GM19351 (cell line): Measurements from ENCODE around the gene IDE.
"Not testable (repeated sequence)": the region's sequence is repeated elsewhere in the genome, so short reads cannot be mapped to it uniquely, and the experiment has no call there.

Experiments
- ATAC-seq: cut with Tn5 transposase; IDR thresholded peaks from one replicate; pipeline ENCODE4 v1.9.1; 2021; ENCODE audit warnings: mild to moderate bottlenecking, moderate library complexity; ENCODE audit not compliant: unreplicated experiment

IDE gene

DNA sequence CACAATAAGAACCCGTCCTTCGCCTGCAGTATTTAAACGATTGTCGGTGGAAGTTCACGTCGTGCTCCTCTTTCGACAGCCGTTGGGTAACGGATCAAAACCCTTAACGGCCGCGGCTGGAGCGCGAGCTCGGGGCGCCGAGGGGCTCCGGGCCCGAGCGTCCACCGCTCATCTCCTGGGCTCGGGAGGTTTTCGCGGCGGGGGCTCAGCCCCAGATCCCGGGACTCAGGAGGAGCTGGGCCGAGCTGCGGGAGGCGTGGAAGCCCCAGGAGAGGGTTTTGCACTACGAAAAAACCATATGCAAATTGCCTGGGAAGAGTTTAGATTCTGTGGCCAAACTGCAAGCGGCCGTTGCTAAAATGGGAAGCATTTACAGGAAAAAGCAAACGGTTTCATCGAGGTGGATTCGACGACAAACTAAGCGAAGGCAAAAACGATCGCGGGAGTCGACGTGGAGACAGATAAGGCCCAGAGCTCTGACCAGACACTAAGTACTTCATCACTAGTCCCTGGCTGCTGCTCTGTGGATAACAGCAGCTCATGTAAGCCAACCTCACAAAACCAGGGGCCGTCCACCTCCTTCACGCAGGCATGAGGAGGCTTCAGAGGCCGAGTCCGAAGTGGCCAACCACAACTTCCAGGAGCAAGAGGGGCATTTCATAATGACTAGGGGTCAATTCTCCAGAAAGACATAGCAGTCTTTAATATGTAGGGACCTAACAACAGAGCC is 153.2 kb downstream of the IDE start:
- ATAC-seq, result no peak

DNA sequence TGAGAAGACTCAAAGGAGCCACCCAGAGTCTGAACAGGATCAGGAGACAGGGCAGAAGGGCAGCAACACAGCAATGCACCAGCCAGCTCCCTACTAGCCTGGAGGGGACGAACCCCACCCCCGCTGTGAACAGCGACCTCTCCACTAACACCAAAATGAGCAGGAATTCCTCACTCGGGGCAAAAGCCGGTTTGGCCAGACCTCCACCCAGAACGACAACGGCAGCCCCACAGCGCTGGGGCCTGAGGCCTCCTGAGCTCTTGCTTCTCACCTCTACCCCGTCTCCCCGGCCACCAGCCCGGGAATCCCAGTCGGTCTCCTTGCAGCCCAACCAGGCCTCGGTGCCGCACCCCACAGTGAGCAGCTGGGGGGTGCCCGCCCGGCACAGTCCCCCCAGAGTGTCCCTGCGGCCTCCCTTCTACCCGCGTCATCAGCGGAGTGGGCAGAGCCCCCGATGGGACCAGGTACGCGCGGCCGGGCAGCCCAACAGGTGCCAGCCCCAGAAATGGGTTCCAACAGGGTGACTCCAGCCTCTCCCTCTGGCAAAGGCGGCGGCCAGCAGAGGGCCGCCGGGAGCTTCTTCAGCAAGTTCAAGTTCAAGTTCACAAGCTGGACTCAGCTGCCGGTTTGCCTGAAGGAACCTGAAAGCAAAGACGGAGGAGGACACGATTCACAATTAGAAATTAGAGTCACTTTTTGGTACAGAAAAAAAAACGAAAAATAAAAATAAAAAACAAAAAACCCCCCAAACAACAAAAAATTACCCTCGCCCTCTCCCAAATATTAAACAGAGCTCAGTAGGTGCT is 153.9 kb downstream of the IDE start:
- ATAC-seq, result no peak

- ATAC-seq, result no peak
These were observed 155.0 kb downstream of the IDE start for GRCh38 chr10:92418891-92419290.

DNA sequence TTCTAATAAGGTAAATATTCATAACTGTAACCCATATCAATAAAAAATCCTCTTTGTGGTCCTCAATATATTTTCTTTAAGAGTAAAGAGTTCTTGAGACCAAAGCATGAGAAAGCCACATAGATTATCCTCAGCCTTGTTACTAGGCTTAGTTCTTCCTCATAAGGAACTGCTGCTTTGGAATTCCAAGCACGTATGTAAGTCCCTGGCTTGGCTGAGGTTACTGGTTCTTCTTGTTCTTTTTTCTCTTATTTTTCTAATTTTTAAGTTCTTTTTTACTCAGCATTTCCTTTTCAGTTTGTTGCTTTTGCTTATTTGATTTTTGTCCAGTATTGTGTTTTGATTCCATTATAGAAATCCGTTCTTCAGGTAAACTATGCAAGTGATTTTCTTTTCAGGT is 155.7 kb downstream of the IDE start:
- no peak for ATAC-seq

GRCh38 chr10:92413519-92413918 is 160.4 kb downstream of the IDE start:
- ATAC-seq, result no peak

DNA sequence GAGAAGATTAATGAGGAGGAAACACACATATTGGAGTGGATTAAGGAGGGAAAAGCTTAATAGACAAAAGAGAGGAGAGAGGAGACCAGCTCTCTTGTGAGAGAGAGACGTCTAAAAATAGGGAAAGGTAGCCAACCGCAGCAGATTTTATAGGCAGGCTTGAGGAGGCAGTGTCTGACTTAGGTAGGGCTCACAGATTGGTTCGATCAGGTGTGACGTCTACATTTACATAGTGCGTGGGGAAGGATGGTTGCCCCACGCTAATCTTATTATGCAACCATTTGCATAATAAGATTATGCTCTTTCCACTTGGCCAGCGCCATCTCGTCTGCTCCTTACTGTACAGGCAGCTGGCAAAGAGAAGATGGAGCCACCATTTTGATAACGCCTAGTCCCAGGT is 160.9 kb downstream of the IDE start:
- ATAC-seq, result no peak

DNA sequence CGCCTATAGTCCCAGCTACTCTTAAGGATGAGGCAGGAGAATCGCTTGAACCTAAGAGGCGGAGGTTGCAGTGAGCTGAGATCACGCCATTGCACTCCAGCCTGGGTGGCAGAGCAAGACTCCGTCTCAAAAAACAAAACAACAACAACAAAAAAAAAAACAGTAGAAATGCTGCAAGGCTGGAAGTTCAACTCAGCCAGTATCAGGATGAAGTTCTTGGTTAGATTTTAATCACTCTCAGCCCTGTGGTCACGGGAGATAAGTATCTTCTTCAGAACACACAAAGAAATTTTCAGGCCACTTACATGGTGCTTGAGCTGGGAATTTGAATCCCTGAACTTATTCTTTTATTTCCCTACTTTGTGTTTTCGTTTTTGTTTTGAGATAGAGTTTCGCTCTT is 162.5 kb downstream of the IDE start:
- no peak for ATAC-seq

DNA sequence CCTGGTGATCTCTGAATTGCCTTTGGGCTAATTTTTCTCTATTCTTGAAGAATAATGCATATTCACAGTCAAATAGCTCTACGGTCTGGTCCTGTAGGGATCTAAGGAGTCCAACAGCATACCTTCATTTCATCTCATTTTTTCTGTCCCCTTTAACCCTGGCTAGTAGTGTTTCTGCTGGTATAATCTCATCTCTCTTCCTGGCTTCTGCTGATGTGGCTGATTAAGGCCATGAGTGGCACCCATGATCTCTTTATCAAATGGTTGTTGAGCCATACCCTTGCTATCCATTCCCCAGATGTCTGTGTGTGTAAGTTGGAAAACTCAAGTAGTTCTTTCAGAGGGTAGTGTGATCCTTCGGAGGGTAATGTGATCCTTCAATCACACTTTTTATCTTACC is 163.4 kb downstream of the IDE start:
- no peak for ATAC-seq

DNA sequence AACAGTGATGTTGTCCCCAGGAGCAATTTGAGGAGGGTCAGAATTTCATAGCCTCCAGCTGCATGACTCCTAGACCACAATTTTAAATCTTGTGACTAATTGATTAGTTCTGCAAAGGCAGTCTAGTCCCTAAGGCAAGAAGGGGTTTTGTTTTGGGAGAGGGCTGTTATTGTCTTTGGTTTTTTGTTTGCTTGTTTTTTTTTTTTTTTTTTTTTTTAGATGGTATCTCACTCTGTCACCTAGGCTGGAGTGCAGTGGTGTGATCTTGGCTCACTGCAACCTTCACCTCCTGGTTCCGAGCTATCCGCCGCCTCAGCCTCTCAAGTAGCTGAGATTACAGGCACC is 165.9 kb downstream of the IDE start:
- ATAC-seq, result no peak

- ATAC-seq, result no peak
These were observed 166.4 kb downstream of the IDE start for GRCh38 chr10:92407305-92408016.

- no peak for ATAC-seq
These were observed 168.4 kb downstream of the IDE start for GRCh38 chr10:92405419-92405924.

- ATAC-seq, result no peak
These were observed 169.1 kb downstream of the IDE start for GRCh38 chr10:92404612-92405418.

DNA sequence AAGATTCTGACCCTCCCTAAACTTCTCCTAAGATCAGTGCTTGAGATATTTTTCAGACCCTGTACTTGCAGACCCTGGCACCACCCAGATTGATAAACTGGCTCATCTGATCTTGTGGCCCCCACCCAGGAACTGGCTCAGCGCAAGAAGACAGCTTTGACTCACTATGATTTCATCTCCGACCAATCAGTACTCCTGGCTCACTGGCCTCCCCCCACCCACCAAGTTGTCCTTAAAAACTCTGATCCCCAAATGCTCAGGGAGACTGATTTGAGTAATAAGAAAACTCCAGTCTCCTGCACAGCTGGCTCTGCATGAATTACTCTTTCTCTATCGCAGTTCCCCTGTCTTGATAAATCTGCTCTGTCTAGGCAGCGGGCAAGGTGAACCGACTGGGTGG is 171.7 kb downstream of the IDE start:
- not testable (repeated sequence) for ATAC-seq
